Tongue (tissue), 2 donors: ENCODE data around the gene EDIL3. TPM values are rescaled to one million over a fixed set of nuclear protein-coding genes. Genes with fewer than 3 reads are reported as not detected.
"Not testable (repeated sequence)": the region's sequence is repeated elsewhere in the genome, so short reads cannot be mapped to it uniquely, and the experiment has no call there.

Experiments used
- DNase-seq: peaks from one replicate; pipeline ENCODE4 v3.0.0-alpha.2; 2015
- total RNA-seq: library from RNA; depleted of rRNA; stranded (reverse); fragments of >200 nt; gene quantifications from one replicate; pipeline ENCODE4 v1.2.3, GENCODE V29; 2014

The EDIL3 gene
- total RNA-seq, 1 donor from 2014 or later: 11.3 TPM

DNA sequence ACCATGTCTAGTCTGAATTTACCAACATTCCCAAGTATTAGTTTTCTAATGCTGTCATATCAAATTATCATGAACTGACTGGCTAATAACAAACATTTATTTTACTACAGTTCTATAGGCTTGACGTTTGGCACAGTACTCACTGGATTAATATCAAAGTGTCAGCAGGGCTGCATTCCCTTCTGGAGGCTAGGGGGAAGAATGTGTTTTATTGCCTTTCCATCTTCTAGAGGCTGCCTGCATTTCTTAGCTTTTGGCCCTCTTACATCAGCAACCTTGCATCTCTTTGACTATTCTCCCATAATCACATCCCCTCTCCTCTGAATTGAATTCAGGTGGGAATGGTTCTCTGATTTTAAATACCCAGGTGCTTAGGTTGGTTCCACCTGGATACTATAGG is 84.7 kb downstream of the EDIL3 start:
- no peak for DNase-seq

DNA sequence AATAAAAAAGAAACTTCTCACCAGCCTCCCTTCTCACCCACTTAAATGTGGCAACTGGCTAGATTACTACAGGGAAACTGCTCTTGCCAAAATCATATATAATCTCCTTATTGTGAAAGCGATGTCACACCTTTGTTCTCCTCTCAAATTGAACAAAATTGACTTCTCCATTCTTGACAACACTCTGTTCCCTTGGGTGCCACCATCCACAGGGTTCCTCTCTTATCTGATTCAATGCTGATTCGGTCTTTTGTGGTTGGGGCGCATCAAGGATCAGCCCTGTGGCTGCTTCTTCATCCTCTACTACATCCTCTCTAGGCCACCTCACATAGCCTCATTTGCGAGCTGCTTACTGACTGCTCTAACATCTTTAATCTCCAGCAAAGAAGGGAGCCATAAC is 86.1 kb downstream of the EDIL3 start:
- DNase-seq: no peak

- DNase-seq: not testable (repeated sequence)
Measured at GRCh38 chr5:84297641-84298040, 87.0 kb downstream of the EDIL3 start.

GRCh38 chr5:84292788-84293653 is 91.7 kb downstream of the EDIL3 start:
- DNase-seq: no peak

- no peak for DNase-seq
Measured at GRCh38 chr5:84292000-84292642, 92.6 kb downstream of the EDIL3 start.

DNA sequence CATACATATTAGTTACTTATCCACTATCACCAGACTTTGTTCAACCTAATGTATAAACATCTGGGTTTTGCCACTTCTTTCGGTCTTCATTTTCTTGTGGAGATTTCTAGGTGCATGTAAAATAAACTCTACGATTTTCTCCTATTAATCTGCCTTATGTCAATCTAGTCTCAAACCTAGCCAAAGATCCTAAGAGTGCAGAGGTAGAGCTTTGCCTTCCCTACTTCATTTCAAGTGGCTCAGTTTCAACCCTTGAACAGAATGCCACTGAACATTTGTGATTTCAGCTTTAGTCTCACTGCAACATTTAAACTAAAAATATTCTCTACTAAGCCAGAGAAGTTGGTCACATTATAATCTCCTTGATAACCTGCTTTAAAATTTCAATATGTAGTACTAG is 94.0 kb downstream of the EDIL3 start:
- no peak for DNase-seq

DNA sequence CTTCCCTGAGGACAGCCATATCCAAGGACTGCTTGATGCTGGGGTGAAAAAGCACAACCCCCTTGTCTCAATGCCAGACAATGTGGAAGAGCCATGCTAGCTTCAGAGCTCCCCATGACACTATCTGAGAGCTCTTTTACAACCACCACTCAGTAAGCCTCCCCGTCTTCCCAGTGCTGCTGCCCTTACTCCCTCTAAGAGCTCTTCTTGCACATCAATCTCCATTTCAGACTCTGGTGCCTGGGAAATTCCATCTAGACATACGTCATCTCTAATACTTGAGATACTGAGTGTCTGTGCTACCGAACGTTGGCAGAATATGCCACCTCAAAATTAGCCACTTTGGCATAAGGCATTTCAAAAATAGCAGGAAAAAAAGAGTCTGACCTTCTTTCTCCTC is 94.5 kb downstream of the EDIL3 start:
- DNase-seq: peak; percentile 5

DNA sequence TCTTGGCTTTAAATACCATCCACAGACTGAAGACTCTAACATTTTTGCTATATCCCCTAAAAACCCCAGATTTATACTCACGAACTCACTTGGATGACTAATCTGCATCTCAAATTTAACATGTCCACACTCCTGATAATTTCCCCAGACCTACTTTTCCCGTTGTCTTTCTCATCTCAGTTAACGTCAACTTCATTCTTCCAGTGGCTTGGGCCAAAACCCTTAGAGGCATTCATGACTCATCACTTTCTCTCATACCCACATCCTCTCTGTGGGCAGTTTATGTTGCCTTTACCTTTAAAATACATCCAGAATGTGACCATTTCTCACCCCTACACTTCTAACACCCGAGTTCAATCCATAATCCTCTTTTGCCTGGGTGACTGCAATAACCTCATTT is 96.7 kb downstream of the EDIL3 start:
- DNase-seq: no peak

- DNase-seq: no peak
Measured at GRCh38 chr5:84286662-84287061, 98.0 kb downstream of the EDIL3 start.

DNA sequence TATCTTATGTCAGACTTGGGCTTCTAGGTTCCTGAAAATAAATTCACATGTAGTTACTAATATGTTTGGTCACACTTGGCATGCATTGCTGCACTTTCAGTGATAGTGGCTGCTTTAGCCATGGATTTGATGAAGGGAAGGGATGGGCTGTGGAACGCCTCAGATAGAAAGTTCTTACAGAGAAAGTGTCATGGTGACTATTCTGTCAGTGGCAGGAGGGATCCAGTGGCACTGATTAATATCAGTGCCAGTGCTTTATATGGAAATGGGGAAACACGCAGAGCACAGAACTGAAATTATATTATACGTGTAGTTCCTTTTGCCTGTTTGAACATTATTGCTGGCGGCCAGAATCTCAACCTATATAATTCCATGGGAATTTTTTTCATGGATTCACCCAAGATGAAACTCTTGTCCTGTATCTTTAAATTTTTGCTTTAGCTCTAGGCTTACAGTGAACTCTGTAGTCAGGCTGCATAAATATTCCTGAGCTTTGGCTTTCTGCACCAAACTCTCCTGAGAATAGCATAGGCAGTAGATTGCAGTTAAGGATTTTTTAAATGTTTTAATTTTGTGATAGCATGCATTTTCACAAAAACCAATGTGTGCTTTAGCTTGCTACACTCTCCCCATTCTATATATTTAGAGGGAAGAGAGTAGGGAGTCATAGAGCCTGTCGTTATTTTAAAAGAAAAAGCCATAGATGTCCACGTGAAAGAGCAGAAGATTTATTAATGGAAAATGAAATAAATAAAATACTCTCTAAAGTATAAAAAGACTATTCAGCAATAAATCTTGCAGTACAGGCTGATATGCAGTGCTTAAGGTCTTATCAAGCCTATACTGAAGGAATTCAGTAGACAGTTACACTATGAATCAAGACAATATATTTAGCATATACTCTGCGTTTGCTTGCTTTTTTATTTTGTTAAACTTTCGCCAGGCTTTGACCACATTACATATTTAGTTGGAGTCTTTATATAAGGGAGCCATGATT is 98.7 kb downstream of the EDIL3 start:
- DNase-seq: no peak

DNA sequence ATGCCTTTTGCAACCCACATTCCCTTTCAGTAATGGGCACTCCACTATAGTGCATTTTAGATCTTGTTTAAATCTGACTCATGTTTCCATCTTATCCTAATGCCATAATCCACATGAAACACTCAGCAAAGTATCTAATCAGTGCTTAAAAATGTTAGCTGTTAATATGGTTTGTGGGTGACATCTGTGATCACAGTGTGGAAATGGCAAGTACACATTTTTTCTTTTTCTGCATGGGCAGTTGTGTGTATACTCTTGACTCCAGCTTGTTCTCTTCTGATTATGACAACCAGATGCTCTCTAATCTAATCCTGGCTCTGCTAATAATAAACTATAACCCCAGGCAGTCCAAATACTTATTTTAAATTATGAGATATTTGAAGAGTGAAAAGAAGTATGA is 103.3 kb downstream of the EDIL3 start:
- DNase-seq: no peak

GRCh38 chr5:84279234-84279633 is 105.4 kb downstream of the EDIL3 start:
- no peak for DNase-seq

- no peak for DNase-seq
Measured at GRCh38 chr5:84275609-84276008, 109.1 kb downstream of the EDIL3 start.

- DNase-seq: peak; percentile 30
Measured at GRCh38 chr5:84274585-84275468, 109.9 kb downstream of the EDIL3 start.

DNA sequence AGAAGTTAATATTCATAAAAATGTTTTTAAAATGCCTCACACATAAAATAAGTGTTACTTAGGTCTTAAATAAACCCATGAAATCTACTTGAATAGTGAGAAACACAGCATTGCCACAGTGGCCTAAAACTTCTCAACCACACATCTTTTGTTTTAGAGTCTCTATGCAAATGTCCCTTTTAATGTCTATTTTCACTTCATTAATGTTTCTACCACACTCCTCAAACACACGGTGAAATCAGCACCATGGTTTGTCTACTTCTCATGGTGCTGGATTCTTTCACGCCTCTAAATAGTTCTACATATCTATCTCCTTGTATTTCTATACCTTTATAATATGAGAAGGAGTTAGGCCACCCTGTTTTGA is 111.2 kb downstream of the EDIL3 start:
- no peak for DNase-seq

DNA sequence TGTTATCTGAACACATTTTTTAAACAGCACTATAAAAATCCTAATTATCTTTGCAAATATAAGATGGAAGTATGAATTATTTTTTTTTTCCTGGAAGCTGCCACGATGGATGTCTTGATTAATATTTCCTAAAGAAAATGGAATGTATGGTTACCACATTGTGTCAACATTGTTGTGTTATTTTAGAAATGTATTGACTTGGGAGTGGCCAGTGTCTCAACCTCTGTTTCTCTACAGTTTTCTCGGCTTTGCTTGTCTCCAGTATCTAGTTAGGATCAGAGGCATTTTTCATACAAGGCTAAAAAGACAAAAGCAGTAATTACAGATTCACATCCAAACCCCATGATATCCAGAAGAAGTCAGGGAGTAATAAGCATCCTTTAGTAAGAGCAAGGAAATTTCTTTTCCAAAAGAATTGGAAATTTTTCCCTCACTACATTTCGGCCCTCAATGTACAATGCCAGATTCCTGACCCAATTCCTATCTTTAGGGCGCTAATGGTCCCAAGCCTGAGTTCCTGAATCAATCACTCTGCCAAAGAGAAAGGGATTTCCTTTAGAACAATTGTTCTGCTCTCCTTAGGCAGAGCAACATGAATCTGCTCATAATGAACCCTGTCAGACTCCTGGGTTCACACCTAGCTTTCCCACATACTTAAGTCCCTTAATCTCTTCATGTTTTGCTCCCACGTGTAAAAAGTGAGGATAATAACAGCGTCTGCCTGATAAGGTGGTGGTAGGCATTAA is 111.7 kb downstream of the EDIL3 start:
- no peak for DNase-seq

DNA sequence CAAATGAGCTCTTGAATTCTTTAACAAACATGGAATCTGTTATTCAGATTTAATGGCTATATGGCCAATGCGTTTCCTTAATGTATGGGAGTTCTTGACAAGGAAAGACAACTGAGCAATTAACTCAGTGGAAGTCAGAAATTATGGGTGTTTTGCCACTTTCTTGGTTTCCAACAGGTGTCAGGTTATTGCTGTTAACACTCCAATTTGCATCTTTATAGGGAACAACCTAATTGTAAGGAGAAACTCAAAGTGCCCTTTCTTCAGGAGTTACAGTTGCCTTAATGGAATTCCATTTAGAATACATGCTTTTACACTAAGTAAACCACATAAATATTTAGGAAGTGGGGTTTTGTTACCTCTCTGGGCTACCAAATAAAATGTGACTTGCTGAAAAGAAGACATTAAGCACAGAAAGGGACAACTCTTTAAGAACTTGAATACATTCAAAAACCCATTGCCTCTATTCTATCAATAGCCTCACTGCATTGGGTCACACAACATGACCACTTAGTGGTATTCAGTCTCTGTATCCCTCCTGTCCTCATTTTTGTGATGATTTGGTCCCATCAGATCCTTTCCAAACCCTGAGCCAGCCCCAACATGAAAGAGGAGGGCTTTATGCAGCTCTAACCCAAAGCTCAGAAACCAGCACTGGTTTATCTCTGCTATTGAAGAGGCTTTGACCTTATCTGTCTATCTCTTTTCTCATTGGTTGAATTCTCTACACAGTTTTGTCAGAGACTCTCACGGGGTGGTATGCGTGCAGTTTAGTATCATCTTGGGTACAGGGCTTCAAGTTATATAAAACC is 118.7 kb downstream of the EDIL3 start:
- no peak for DNase-seq

GRCh38 chr5:84265130-84265529 is 119.5 kb downstream of the EDIL3 start:
- DNase-seq: no peak

DNA sequence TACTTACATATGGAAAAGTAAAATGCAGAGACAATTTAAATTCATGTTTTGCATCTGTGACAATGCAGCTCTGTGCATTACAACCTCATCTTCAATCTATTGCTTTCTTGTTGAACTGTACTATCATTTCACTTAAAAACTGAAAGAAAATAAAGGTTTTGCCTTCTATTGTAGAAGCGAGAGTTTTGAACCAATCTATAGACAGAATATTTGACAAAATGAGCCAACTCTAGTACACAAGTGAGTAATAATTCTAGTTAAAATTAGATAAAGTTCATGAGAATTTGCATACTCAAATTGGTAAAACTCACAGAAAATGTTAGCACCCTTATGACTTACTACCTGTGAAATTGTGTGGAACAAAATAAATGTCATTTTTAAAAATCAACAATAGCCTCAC is 123.7 kb downstream of the EDIL3 start:
- no peak for DNase-seq

DNA sequence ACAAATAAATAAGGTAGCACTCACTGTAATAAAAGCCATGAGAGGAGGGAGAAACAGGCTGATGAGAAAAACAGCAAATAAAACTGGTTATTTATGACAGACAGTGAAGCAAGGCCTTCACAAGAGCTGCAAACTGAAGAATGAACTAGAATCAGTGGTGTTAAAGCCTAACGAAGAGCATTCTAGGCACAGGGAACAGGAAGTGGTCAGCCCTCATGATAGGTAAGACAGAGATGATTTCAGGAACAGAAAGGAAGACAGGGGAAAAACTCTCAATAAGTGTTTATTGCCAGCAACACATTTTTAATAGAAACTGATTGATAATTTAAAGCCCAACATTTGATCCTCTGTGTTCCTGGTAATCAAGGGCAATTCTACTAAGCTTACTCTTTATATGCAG is 124.5 kb downstream of the EDIL3 start:
- no peak for DNase-seq
